B cell (primary cell): Measurements from ENCODE around the gene DDA1. TPM values are rescaled to one million over a fixed set of nuclear protein-coding genes. Genes with fewer than 3 reads are reported as not detected.

ENCODE experiments used
- ATAC-seq: fragments of 200-7000 bp; cut with Tn5 transposase; one replicate; pipeline ENCODE4 v1.10.0; 2021; ENCODE audit warnings: low read depth, mild to moderate bottlenecking, moderate number of reproducible peaks, moderate library complexity
- CTCF ChIA-PET: fragments of 350-600 bp; sonication (Branson Sonifier 250); formaldehyde crosslinking; loops from one replicate; lab custom pipeline; 2021; ENCODE audit warnings: antibody characterized with exemption, inconsistent platforms; lab: Charles Lee
- POLR2A ChIA-PET: fragments of 350-600 bp; sonication (Branson Sonifier 250); formaldehyde crosslinking; loops from one replicate; lab custom pipeline; 2021; ENCODE audit warnings: antibody characterized with exemption; lab: Charles Lee
- DNase-seq: peaks from one replicate; pipeline ENCODE4 v3.0.0; 2013
- H2AFZ ChIP-seq: 2 replicates; pipeline ENCODE4 v1.6.1; 2012; ENCODE audit warnings: mild to moderate bottlenecking, low read depth, low read length; ENCODE audit not compliant: insufficient read depth, poor library complexity, severe bottlenecking
- H3K27ac ChIP-seq, 2 donors: 1 replicate in 1 of 2; 2 replicates in 1 of 2; pipeline ENCODE4 v1.5.1; 2012 to 2013; ENCODE audit warnings: low read length in 2 of 2, mild to moderate bottlenecking in 2 of 2, moderate library complexity in 1 of 2
- H3K27me3 ChIP-seq, 4 experiments: fragments of 200-600 bp in 1 of 4; sonication (generic) in 1 of 4; replicated peaks in 1 of 4; 1 replicate in 2 of 4; 2 replicates in 2 of 4; pipeline versions ENCODE4 v1.6.1 to v1.7.0; 2013 to 2016; ENCODE audit warnings: low read length in 3 of 4, mild to moderate bottlenecking in 2 of 4, mixed read lengths in 1 of 4, moderate library complexity in 1 of 4; ENCODE audit not compliant: insufficient read depth in 4 of 4, control insufficient read depth in 3 of 4; ENCODE audit errors: control extremely low read depth in 1 of 4
- H3K36me3 ChIP-seq, 2 experiments: replicated peaks in 1 of 2; 1 replicate in 1 of 2; 2 replicates in 1 of 2; pipeline versions ENCODE4 v1.6.1 to v1.7.1; 2013; ENCODE audit warnings: low read length in 1 of 2; ENCODE audit not compliant: insufficient read depth in 2 of 2, control insufficient read depth in 1 of 2; ENCODE audit errors: control extremely low read depth in 1 of 2, extremely low read depth in 1 of 2
- H3K4me1 ChIP-seq, 2 donors: fragments of 200-600 bp in 1 of 2; sonication (generic) in 1 of 2; 1 replicate in 1 of 2; 2 replicates in 1 of 2; pipeline versions ENCODE4 v1.5.1 to v1.6.1; 2013 to 2017; ENCODE audit warnings: low read length in 2 of 2; ENCODE audit not compliant: control insufficient read depth in 2 of 2, insufficient read depth in 2 of 2
- H3K4me2 ChIP-seq: replicated peaks from 2 replicates; pipeline ENCODE3; 2012; ENCODE audit warnings: mild to moderate bottlenecking, low read depth, low read length; ENCODE audit not compliant: poor library complexity, severe bottlenecking
- H3K4me3 ChIP-seq, 5 experiments: fragments of 200-600 bp in 1 of 5; sonication (generic) in 1 of 5; 1 replicate in 3 of 5; 2 replicates in 2 of 5; pipeline versions ENCODE4 v1.5.1 to v1.7.0; 2011 to 2016; ENCODE audit warnings: low read length in 4 of 5, mild to moderate bottlenecking in 4 of 5, low read depth in 2 of 5, control low read depth in 1 of 5, moderate library complexity in 1 of 5; ENCODE audit not compliant: insufficient read depth in 1 of 5; ENCODE audit errors: control extremely low read depth in 1 of 5, extremely low read depth in 1 of 5
- H3K79me2 ChIP-seq: fragments of 200-600 bp; sonication (generic); one replicate; pipeline ENCODE4 v1.6.0; 2016; ENCODE audit warnings: low read length; ENCODE audit not compliant: control insufficient read depth, insufficient read depth
- H3K9ac ChIP-seq: fragments of 200-600 bp; sonication (generic); 2 replicates; pipeline ENCODE4 v1.6.1; 2017; ENCODE audit warnings: mild to moderate bottlenecking, low read length, moderate library complexity
- H3K9me3 ChIP-seq, 3 donors: one replicate each; pipeline versions ENCODE4 v1.6.1 to v1.7.1; 2013; ENCODE audit warnings: low read length in 2 of 3; ENCODE audit not compliant: control insufficient read depth in 2 of 3, insufficient read depth in 1 of 3; ENCODE audit errors: control extremely low read depth in 1 of 3
- H4K20me1 ChIP-seq: 2 replicates; pipeline ENCODE4 v1.6.0; 2012; ENCODE audit warnings: mild to moderate bottlenecking, low read length; ENCODE audit not compliant: insufficient read depth, control insufficient read depth, poor library complexity, severe bottlenecking
- H3K27ac Mint-ChIP-seq: one replicate; pipeline ENCODE4 v1.8.0; 2021; ENCODE audit warnings: mixed read lengths
- H3K27me3 Mint-ChIP-seq: one replicate; pipeline ENCODE4 v1.8.0; 2021; ENCODE audit warnings: mixed read lengths
- H3K4me1 Mint-ChIP-seq: one replicate; pipeline ENCODE4 v1.8.0; 2021; ENCODE audit warnings: mixed read lengths
- H3K4me3 Mint-ChIP-seq: one replicate; pipeline ENCODE4 v1.8.0; 2021; ENCODE audit warnings: mixed read lengths
- H3K9me3 Mint-ChIP-seq: one replicate; pipeline ENCODE4 v1.8.0; 2022; ENCODE audit warnings: mixed read lengths; ENCODE audit not compliant: insufficient read depth
- EZH2 ChIP-seq: IDR thresholded peaks from 2 replicates; pipeline ENCODE4 v1.6.1; 2012; ENCODE audit warnings: borderline replicate concordance, low read depth, mild to moderate bottlenecking, moderate library complexity, low read length; ENCODE audit not compliant: insufficient read depth, poor library complexity, severe bottlenecking
- WGBS: methylation state at CpG from one replicate; pipeline ENCODE4 v1.1.5; 2013; ENCODE audit warnings: missing lambda C conversion rate; ENCODE audit not compliant: insufficient coverage; 5-methylcytosine and 5-hydroxymethylcytosine counted together
- intact Hi-C: fragments of 100-400 bp; cut with micrococcal nuclease; formaldehyde crosslinking; loops from one replicate; pipeline ENCODE4 v1.10.0; 2022
- polyA plus RNA-seq: library from polyadenylated mRNA; depleted of rRNA; stranded (reverse); fragments of >200 nt; gene quantifications from 2 replicates; pipeline ENCODE4 v1.2.3, GENCODE V29; 2012
- total RNA-seq, 2 donors: library from RNA; stranded (reverse); fragments of 120-200 nt in 1 of 2; gene quantifications; 1 replicate in 1 of 2; 2 replicates in 1 of 2; pipeline versions ENCODE4 v1.2.3 to v1.2.4, GENCODE V29; 2013 to 2022
- TF ChIP-seq, protein P1 (sequence below): fragments of 200-600 bp; IDR thresholded peaks from one replicate; pipeline ENCODE4 v1.8.0; 2022; ENCODE audit warnings: antibody characterized with exemption, mild to moderate bottlenecking

Gene DDA1
- total and polyA plus RNA-seq, 2 donors (not counting 1 experiment from before 2014, with no cell fraction given), result 38.4 TPM

DNA sequence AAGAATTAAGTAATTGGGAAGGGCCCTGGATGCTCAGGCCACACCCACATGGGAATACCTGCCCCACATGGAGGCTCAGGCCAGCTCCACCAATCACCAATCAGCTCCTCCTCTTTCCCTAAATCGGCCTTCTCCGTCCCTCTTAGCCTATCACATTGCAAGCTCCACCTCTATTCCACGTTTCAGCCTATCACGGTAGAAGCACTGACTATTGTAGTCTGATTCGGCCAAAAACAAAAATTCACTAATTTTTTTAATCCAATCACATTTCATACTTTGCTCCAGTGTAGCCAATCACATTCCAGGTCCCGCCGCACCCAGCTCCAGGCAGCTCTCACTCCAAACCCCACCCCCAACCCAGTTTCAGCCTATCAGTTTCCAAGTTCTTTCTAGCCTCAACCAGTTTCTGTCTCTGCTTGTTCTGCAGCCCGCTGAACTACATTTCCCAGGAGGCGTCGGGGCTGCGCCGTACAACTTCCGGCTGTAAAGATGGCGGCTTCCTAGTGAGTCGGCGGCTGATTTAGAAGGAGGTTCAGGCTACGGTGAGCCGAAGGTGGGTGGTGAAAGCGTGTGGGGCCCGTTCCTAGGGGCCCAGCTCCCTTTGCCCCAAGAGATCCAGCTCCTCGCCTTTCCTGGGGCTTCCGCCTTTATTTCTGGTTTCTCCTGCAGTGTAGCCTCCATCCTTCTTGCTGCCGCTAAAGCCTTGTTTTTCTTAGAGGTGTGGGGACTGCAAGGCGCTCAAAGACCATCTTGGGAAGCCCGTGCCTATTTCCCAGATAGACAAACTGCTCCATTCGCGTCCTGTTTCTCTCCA is 42.2 kb upstream of the DDA1 start, which contains the start of gene BABAM1:
TSS of gene BABAM1 (plus strand) at position 469 of the 814 bp plus-strand sequence. CDS start 1,364 bp downstream, outside the sequence.
- Histone ChIP-seq H3K4me3 (peak within 1 kb of the TSS; percentile 76 to 95 (median 87)), H3K9ac (peak within 1 kb of the TSS; percentile 75), H3K4me2 (peak within 1 kb of the TSS; percentile 85), H3K4me1 (peaks cover 6 to 24% of the 10 kb centered on the region in 2 donors), H3K27ac (peak within 1 kb of the TSS; percentile 56 to 67), H4K20me1 (no peaks in the 10 kb centered on the region), H2AFZ (peak within 1 kb of the TSS; percentile 86), H3K27me3 (no peaks in the 10 kb centered on the region), H3K9me3 (no peaks in the 10 kb centered on the region), H3K36me3 (peaks cover 0 to 20% of the 10 kb centered on the region in 2 experiments), H3K79me2 (peaks cover 19% of the 10 kb centered on the region)
- Mint-ChIP-seq H3K4me1 (peaks cover 18% of the 10 kb centered on the region), H3K9me3 (no peaks in the 10 kb centered on the region), H3K27me3 (no peaks in the 10 kb centered on the region), H3K27ac (peak within 1 kb of the TSS; percentile 86), H3K4me3 (peak within 1 kb of the TSS; percentile 84)
- TF ChIP-seq, protein P1, sequence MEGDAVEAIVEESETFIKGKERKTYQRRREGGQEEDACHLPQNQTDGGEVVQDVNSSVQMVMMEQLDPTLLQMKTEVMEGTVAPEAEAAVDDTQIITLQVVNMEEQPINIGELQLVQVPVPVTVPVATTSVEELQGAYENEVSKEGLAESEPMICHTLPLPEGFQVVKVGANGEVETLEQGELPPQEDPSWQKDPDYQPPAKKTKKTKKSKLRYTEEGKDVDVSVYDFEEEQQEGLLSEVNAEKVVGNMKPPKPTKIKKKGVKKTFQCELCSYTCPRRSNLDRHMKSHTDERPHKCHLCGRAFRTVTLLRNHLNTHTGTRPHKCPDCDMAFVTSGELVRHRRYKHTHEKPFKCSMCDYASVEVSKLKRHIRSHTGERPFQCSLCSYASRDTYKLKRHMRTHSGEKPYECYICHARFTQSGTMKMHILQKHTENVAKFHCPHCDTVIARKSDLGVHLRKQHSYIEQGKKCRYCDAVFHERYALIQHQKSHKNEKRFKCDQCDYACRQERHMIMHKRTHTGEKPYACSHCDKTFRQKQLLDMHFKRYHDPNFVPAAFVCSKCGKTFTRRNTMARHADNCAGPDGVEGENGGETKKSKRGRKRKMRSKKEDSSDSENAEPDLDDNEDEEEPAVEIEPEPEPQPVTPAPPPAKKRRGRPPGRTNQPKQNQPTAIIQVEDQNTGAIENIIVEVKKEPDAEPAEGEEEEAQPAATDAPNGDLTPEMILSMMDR, result no peak
- TF ChIP-seq EZH2, result peak; percentile 100
- POLR2A ChIA-PET, result interaction anchor here (0.6 to 1.9 kb wide), 12 partner anchors 12 to 1966 kb away, joined by 3 to 12 read pairs (median 5); partner anchors contain the start of genes DDA1, MRPL34, OCEL1 and USE1
- peak; percentile 89 for ATAC-seq
- CTCF ChIA-PET, result interaction anchor here (0.6 to 4.9 kb wide), 15 partner anchors 8 to 1632 kb away, joined by 3 to 52 read pairs (median 4); partner anchors contain the start of genes ABHD8, ANKLE1, HAUS8 and MRPL34
- peak; percentile 98 for DNase-seq
- WGBS, result under 1% methylated on average over 20 of the region's 27 CpGs
- intact Hi-C loops, result loop anchor here (1.0 to 2.0 kb wide), 8 partner anchors 38 to 202 kb away; partner anchors contain the start of genes DDA1, GTPBP3, HAUS8 and MRPL34
